Caco-2 (cell line): ENCODE measurements around the gene ITPRID1. TPM values are rescaled to one million over a fixed set of nuclear protein-coding genes. Genes with fewer than 3 reads are reported as not detected.
A peak's percentile ranks its signal among the peaks of the same experiment; 100 is the strongest.

Experiments
- BruUV-seq: library from RNA; stranded (reverse); fragments of 400-500 nt; replicated peaks from 2 replicates; lab custom pipeline; 2021; lab: Mats Ljungman, UMichigan
- CTCF ChIA-PET: fragments of 300-600 bp; sonication (Branson Sonifier 250); formaldehyde crosslinking; loops from one replicate; lab custom pipeline; 2022; ENCODE audit warnings: antibody characterized with exemption; lab: Charles Lee
- POLR2A ChIA-PET: fragments of 300-600 bp; sonication (Branson Sonifier 250); formaldehyde crosslinking; loops from one replicate; lab custom pipeline; 2022; ENCODE audit warnings: antibody characterized with exemption; lab: Charles Lee
- DNase-seq, 2 experiments: peaks; one replicate each; pipeline versions ENCODE4 v3.0.0 to v3.0.0-alpha.2; 2020 to 2022
- H3K27me3 ChIP-seq: replicated peaks from 2 replicates; pipeline ENCODE4 v1.6.0; 2011; ENCODE audit warnings: low read length; ENCODE audit not compliant: control insufficient read depth, insufficient read depth
- H3K36me3 ChIP-seq: 2 replicates; pipeline ENCODE4 v1.5.1; 2011; ENCODE audit warnings: low read length; ENCODE audit not compliant: control insufficient read depth, insufficient read depth
- H3K4me1 ChIP-seq: fragments of 250-450 bp; sonication (Bioruptor Pico); 2 replicates; pipeline ENCODE4 v1.5.1; 2020; ENCODE audit warnings: mild to moderate bottlenecking
- H3K4me3 ChIP-seq: 2 replicates; pipeline ENCODE4 v1.5.1; 2011; ENCODE audit warnings: low read depth, mild to moderate bottlenecking, control low read depth, low read length
- H3K9me3 ChIP-seq: fragments of 250-450 bp; sonication (Bioruptor Pico); 2 replicates; pipeline ENCODE4 v1.5.1; 2020; ENCODE audit warnings: mild to moderate bottlenecking, moderate library complexity
- H3K27ac Mint-ChIP-seq: one replicate; pipeline ENCODE4 v1.8.0; 2022; ENCODE audit warnings: mixed read lengths; ENCODE audit not compliant: unreplicated experiment
- H3K27me3 Mint-ChIP-seq: one replicate; pipeline ENCODE4 v1.8.0; 2022; ENCODE audit warnings: mixed read lengths; ENCODE audit not compliant: insufficient read depth, unreplicated experiment
- H3K36me3 Mint-ChIP-seq: one replicate; pipeline ENCODE4 v1.8.0; 2022; ENCODE audit warnings: mild to moderate bottlenecking, mixed read lengths; ENCODE audit not compliant: insufficient read depth, unreplicated experiment
- H3K4me1 Mint-ChIP-seq: one replicate; pipeline ENCODE4 v1.8.0; 2022; ENCODE audit warnings: low read depth, mixed read lengths; ENCODE audit not compliant: unreplicated experiment
- H3K4me3 Mint-ChIP-seq: one replicate; pipeline ENCODE4 v1.8.0; 2022; ENCODE audit warnings: mild to moderate bottlenecking, moderate library complexity, mixed read lengths; ENCODE audit not compliant: unreplicated experiment
- H3K9me3 Mint-ChIP-seq: one replicate; pipeline ENCODE4 v1.8.0; 2022; ENCODE audit warnings: mixed read lengths; ENCODE audit not compliant: unreplicated experiment
- CTCF ChIP-seq, 2 experiments: fragments of 200-600 bp in 1 of 2; IDR thresholded peaks; 1 replicate in 1 of 2; 2 replicates in 1 of 2; pipeline versions ENCODE4 v1.5.1 to v1.8.0; 2011 to 2022; ENCODE audit warnings: antibody characterized with exemption in 1 of 2, control low read depth in 1 of 2, inconsistent platforms in 1 of 2, low read depth in 1 of 2, low read length in 1 of 2, mild to moderate bottlenecking in 1 of 2, moderate library complexity in 1 of 2; ENCODE audit not compliant: insufficient read depth in 1 of 2, severe bottlenecking in 1 of 2, unreplicated experiment in 1 of 2
- intact Hi-C: fragments of 100-400 bp; cut with micrococcal nuclease; formaldehyde crosslinking; loops from one replicate; pipeline ENCODE4 v1.10.0; 2022; ENCODE audit not compliant: unreplicated experiment
- total RNA-seq: library from RNA; stranded (reverse); gene quantifications from 2 replicates; pipeline ENCODE4 v1.2.3, GENCODE V29; 2022

ITPRID1 gene
- total RNA-seq, 1 experiment from 2014 or later, result 0.09 TPM

- CTCF ChIA-PET, result no interaction called here
- no peaks in the 10 kb centered on the region for H3K36me3 Mint-ChIP-seq
- Histone ChIP-seq H3K36me3 (no peaks in the 10 kb centered on the region), H3K4me3 (no peak overlapping the region), H3K4me1 (peaks cover 52% of the 10 kb centered on the region), H3K9me3 (no peaks in the 10 kb centered on the region), H3K27me3 (no peaks in the 10 kb centered on the region)
- H3K9me3 Mint-ChIP-seq, result no peaks in the 10 kb centered on the region
- no peaks in the 10 kb centered on the region for H3K27me3 Mint-ChIP-seq
- intact Hi-C loops, result no loop called here
- H3K4me3 Mint-ChIP-seq, result no peak overlapping the region
- no TSS peak for BruUV-seq
- no peak for DNase-seq
- no peak for TF ChIP-seq CTCF (IDR thresholded peaks at IDR 0.05; ENCODE audit: insufficient read depth in 1 of 2, low read depth in 1 of 2, low read length in 1 of 2, severe bottlenecking in 1 of 2, unreplicated experiment in 1 of 2)
- no peak overlapping the region for H3K27ac Mint-ChIP-seq
- POLR2A ChIA-PET, result no interaction called here
- H3K4me1 Mint-ChIP-seq, result peaks cover 40% of the 10 kb centered on the region
Observed at GRCh38 chr7:31497516-31497915, 16.4 kb upstream of the ITPRID1 start.

GRCh38 chr7:31500656-31501055, 13.2 kb upstream of the ITPRID1 start:
- no peak for TF ChIP-seq CTCF (IDR thresholded peaks at IDR 0.05; ENCODE audit: insufficient read depth in 1 of 2, low read depth in 1 of 2, low read length in 1 of 2, severe bottlenecking in 1 of 2, unreplicated experiment in 1 of 2)
- Mint-ChIP-seq H3K27ac (peak overlapping the region; percentile 53), H3K4me1 (peaks cover 26% of the 10 kb centered on the region), H3K4me3 (peak overlapping the region; percentile 58), H3K36me3 (no peaks in the 10 kb centered on the region), H3K27me3 (no peaks in the 10 kb centered on the region), H3K9me3 (no peaks in the 10 kb centered on the region)
- Histone ChIP-seq H3K36me3 (no peaks in the 10 kb centered on the region), H3K4me1 (peaks cover 26% of the 10 kb centered on the region), H3K27me3 (no peaks in the 10 kb centered on the region), H3K4me3 (no peak overlapping the region), H3K9me3 (no peaks in the 10 kb centered on the region)
- CTCF ChIA-PET, result no interaction called here
- peak in 1 of 2 experiments; percentile 12 for DNase-seq
- POLR2A ChIA-PET, result no interaction called here
- intact Hi-C loops, result no loop called here
- no TSS peak for BruUV-seq

- Histone ChIP-seq H3K9me3 (no peaks in the 10 kb centered on the region), H3K36me3 (no peaks in the 10 kb centered on the region), H3K27me3 (no peaks in the 10 kb centered on the region), H3K4me3 (no peak overlapping the region), H3K4me1 (no peaks in the 10 kb centered on the region)
- ChIA-PET CTCF (no interaction called here), POLR2A (no interaction called here)
- no peak overlapping the region for H3K4me3 Mint-ChIP-seq
- intact Hi-C loops, result no loop called here
- H3K27ac Mint-ChIP-seq, result no peak overlapping the region
- H3K27me3 Mint-ChIP-seq, result no peaks in the 10 kb centered on the region
- no peak for TF ChIP-seq CTCF (IDR thresholded peaks at IDR 0.05; ENCODE audit: insufficient read depth in 1 of 2, low read depth in 1 of 2, low read length in 1 of 2, severe bottlenecking in 1 of 2, unreplicated experiment in 1 of 2)
- peaks cover 12% of the 10 kb centered on the region for H3K9me3 Mint-ChIP-seq
- no TSS peak for BruUV-seq
- peaks cover 5% of the 10 kb centered on the region for H3K4me1 Mint-ChIP-seq
- no peaks in the 10 kb centered on the region for H3K36me3 Mint-ChIP-seq
- no peak for DNase-seq
Observed at GRCh38 chr7:31508823-31509222, 5.1 kb upstream of the ITPRID1 start.
